HG03354 (cell line): Measurements from ENCODE around the gene MYO18A.
"Not testable (repeated sequence)": the region's sequence is repeated elsewhere in the genome, so short reads cannot be mapped to it uniquely, and the experiment has no call there.

Experiments used
- ATAC-seq: cut with Tn5 transposase; IDR thresholded peaks from one replicate; pipeline ENCODE4 v1.9.1; 2021; ENCODE audit warnings: mild to moderate bottlenecking; ENCODE audit not compliant: unreplicated experiment, poor library complexity, severe bottlenecking

MYO18A gene

DNA sequence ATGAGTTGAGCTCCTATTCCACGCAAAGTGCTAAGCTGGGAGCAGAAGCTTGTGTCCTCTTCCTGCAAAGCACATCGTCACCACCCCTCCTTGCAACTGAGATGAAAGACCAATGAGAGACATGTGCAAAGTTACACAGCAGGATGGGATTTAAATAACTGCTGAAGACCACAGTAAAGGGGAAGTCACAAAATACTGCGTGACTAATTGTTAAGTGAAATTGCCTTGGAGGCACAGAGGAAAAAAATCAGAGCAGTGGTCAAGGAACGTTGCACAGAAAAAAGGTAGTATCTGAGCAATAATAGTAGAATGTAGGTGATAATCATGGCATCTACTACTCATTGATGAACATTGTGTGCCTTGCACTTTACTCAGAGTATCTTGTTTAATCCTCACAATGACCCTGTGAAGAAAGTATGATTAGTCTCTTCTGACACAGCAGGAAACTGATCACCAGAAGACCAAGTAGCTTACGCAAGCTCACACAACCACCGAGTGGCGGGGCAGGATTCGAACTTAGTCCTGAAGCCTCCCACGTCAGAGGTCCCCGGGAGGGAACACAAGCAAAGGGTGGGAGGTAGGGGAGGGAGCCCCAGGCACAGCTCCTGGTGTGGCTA, 15.4 kb upstream of the MYO18A start:
- no peak for ATAC-seq

DNA sequence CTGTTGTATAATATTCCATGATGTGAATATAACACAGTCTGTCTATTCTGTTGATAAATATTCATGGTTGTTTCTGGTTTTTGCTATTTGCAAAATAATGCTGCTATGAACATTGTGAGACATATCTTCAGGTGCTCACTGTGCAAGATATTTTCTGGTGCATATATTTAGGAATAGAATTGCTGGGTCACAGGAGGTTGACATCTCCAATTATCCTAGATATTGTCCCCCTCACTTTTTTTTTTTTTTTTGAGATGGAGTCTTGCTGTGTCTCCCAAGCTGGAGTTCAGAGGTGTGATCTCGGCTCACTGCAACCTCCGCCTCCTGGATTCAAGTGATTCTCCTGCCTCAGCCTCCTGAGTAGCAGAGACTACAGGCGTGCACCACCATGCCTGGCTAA, 14.5 kb upstream of the MYO18A start:
- no peak for ATAC-seq

DNA sequence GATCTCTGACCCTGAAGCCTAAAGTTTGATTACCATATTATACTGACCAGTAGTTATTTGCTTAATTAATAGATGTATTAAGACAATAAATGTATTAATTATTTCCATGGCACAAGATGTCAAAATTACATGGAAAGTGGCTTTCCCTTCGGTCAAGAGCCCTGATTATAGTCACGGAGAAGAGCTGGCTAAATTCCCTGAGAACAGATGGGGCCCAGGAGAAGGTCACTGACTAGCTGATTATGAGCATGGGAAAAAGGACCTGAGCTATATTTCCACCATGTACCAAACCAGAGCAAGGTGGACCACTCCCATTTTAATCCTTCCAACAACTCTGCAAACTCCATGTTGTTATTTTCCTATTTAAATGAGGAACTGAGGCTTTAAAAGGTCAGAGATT, 12.9 kb upstream of the MYO18A start:
- no peak for ATAC-seq

DNA sequence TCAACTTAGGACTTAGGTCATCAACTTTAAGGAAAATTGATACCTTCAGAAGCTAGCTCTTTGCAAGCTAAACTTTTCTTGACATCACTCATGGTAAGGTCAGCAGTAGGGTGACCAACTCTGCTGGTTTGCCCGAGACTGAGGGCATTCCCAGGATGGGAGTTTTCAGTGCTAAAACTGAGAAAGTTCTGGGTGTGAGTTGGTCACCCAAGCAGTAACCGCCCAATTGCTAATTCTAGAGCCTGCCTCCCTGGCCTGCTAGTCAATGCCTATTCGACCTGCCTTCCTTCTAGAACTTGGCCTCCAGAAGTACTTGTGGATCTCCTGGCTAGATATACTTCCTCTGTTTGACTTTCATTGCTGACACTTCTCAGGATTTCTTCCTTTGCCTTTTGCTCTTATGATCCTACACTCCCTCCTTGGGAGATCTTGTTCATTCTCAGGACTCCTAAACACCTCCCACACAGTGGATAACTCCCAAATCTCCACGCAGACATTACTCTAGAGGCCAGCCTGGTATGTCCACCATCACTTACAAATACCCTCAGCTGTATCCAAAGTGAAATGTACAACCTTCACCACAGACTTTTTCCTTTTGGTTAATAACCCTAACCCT, 10.5 kb upstream of the MYO18A start:
- ATAC-seq: no peak

DNA sequence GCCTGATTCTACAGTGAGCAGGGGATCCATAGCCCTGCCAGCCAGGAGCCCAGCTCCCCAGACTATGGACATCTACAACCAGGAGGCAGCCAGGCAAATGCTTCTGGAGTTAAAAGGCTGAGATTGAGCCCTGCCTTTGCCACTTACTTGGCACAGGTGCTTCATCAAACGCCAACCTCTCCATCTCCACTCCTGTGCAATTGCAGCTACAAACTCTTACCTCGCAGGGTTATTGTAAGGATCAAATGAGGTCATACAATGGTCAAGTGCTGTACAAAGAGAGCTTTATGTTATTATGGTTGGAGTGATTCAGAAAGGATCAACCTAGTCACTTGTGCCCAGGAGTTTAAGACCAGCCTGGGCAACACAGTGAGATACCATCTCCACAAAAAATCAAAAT, 9.8 kb upstream of the MYO18A start:
- ATAC-seq: no peak

DNA sequence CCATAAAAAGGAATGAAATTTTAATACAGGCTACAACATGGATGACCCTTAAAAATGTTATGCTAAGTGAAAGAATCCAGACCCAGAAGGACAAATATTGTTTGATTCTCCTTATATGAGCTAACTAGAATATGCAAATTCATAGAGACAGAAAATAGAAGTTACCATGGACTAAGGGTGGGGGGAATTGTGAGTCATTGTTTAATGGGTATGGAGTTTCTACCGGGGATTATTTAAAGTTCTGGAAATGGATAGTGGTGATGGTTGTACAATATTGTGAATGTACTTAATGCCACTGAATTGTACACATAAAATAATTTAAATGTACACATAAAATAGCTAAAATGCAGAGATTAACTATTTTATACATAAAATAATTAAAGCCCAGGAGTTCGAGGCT, 9.2 kb upstream of the MYO18A start:
- no peak for ATAC-seq

DNA sequence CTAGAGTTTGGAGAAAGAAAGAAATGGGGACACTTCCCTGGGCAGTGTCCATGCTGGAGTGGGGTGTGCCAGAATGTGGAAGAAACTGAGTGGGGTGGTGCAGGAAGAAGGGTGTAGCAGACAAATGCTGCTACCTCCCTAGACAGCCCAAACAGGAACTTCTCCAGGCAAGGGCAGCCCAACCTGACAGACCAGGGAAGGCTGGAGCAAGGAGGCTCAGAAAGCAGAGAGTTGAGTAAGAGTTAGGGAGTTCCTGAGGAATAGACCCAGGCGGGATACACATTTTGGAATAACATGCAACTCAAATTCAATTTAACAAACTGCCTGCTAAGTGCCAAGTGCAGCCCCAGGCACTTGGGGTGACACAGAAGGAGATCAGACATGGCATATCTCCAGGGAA, 1.0 kb upstream of the MYO18A start:
- ATAC-seq: no peak

DNA sequence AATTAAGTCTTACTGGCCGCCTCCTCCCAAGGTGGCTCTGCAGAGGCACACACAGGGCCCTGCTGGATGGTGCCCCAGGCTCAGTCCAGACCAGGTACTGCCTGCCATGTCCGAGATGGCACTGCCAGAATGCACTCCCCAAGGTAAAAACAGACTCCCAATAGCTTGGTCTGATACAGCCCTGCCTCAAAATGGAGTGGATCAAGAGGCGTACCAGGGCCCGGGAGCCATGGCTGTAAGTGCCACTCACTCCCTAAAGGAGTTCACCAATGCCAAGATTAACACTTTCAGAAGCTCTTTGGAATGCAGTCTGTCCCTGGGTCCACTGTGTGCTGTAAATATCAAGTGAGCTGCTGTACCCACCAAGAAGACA, 576 bp upstream of the MYO18A start:
- no peak for ATAC-seq

DNA sequence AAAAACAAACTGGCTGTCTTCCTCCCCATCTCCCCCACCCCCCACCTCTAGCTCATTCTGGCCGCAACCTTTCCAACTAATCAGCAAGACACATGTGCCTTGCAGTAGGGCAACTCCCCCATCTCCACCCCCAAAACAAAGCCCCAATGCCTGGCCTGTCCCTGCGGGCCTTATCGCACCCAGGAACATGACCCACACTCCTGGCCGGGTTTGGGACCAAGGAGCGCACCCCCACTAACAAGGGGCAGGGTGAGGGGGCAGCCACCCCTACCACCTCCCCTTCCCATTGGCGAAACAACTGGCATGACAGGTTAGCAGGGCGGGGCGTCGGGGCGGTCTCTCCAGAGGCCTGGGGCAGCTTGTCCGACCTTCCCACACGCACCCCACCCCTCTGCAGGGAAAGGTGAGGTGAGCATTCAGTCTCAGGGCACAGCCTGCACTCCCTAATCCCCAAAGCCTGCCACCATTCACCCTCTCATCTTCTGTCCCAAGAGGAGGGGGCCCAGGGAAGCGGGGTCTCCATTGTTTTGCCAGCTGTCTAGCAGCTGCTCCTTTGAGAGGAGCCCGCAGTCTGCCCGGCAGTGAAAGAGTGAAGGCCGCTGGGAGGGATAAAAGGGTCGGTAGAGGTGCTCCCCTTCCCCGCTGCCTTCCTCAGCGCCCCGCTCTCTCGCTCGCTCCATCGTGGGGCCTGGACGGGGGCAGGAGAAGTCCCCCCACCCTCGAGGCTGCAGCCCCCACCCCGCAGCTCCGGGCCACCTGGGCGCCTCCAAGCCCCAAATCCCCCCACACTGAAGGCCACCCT, 765 bp downstream of the MYO18A start:
- no peak for ATAC-seq

DNA sequence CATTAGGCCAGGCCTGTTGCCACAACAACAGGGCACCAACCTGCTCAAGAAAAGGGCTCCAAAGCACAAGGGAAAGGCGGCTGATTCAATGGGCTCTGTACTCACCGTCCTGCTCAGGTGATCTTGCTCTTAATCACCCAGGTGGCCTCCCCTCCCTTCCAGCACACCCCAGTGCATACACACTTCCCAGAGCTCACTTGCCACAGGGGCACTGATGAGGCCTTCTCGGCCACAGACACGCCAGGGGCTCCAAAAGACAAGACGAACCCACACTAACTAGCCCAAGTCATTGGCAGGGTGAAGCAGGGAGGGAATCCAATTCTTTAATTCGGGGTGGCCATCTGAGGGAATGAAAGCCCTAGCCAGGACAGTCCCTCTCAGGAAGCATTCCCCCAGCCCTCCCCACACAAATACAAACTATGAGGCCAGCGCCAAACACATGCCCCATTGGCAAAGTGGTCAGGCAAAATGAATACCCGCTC, 1.4 kb downstream of the MYO18A start:
- ATAC-seq: no peak

DNA sequence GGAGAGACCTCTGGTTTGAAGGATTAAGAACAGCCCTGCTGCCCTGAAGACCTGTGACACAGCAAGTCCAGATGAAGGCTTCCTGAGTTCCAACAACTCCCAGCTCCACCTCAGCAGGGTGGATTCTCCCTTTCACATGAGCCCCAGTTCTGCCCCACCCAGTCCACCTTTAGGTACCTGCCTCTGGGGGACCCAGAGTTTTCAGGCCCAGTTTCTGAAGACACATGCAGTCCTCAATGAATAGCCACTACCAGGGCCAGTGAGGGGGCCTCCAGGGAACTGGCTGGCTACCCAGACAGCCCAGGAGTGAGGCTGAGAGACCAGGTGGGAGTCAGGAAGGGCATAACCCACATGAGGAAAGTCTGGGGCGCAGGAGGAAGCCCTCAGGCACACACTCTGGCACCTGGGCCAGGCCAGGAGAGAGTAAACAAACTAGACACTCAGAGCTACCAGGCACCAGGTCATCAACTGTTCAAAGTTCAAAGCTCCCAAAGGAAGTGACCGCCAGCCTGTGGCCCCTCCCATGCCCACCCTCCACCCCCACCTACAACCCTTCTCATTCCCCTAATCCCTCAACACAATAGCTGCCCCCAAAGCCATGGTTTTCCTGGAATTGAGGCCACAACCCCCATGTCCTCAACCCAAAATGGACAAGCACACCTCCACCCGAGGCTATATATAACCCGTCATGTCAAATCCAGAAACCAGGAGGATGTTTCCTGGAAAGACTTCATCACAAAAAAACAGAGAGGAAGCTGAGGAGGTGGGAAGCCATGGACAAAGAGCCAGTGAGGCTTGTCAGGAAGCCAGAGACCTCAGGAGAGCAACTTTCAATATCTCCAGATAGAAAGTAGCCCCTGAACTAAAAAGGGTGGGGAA, 2.1 kb downstream of the MYO18A start:
- no peak for ATAC-seq

DNA sequence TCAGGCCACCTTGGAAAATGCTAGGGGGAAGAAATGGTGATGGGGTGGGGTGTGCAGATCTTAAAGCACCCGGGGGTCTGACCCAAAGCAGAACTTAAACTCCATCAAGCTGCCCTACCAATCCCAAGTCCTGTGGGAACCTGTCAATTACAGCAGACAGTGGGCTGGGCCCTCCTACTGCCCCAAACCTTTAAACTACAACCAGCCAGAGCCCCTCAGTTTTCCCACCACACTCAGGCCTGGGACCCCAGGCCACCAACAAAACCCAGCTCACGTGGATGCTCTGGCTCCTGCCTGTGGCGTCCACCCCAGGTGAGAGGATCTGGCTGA, 2.7 kb downstream of the MYO18A start:
- no peak for ATAC-seq

DNA sequence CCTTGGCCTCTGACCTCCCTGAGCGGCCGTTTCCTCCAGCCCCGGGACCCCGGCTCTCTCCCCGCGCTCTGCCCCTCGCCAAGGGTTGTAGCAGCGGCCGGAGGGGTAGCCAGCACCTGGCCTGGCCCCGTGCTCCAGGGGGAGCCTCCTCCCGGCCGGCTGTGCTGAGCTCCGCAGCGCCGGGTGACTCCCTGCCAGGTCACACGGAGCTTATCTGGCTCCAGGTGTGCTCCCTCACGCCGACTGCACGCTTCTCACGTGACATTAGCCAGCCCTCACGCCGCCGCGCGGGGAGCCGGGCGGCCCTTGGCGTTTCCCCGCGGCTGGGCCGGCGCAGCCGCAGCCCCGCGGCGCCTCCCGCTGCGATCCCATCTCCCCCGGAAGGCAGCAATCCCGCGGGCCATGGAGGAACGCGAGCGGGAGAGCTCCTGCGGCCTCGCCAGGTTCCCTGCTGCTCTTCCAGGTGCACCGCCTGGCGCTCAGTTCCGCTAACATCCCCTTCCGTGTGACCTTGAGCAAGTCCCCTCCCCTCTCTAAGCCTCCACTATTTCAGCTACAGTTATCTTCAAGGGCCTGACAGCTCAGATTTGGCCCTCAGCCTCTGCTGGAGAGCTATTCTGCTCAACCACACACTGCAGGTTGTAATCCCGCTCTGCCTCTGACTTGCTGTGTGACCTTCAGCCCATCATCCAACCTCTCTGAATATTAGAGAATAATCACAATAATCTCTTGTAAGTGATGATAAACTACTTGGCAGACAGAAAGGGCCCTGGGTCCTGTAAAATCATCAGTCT, 3.4 kb downstream of the MYO18A start:
- peak; percentile 61 for ATAC-seq

DNA sequence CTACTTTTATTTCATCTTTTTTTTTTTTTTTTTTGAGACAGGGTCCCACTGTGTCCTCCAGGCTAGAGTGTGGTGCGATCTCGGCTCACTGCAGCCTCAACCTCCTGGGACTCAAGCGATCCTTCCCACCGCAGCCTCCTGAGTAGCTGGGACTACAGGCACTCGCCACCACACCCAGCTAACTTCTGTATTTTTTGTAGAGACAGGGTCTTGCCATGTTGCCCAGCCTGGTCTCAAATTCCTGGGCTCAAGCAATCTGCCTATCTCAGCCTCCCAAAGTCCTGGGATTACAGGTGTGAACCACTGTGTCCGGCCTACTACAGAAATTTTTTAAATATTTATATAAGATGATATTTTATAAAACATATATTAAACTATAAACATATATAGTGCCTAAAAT, 4.8 kb downstream of the MYO18A start:
- no peak for ATAC-seq

DNA sequence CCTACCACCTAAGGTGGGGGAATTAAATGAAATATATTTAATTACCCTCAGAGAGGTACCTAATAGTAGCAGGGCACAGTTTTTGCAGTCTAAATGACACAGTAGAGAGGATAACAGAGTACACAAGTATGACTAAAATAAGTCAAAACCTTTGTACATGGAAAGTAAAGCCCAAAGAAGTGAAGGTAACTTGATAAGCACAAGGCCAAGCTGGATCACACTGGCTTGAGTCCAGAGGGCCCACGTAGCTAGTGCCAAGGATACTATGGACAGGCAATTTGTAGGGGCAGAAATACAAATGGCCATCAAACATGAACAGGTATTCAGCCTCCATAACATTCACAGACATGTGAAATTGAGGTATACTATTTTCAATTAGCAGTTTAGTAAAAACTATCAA, 7.6 kb downstream of the MYO18A start:
- no peak for ATAC-seq

DNA sequence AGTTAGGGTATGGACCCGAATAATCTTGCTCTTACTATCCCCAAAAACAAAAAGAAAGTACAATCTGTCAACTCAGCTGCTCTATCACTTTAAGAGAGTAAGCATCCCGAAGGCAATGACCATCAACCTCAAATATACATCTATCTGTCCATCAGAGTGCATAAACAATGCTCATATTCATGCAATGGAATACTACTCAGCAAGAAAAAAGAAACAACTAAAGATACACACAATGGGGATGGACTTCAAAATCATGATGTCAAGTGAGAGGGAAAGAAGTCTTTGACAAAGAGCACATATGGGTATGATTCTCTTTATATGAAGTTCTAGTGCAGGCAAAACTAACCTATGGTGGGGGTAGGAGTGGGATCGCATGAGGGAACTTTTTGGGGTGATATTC, 9.5 kb downstream of the MYO18A start:
- no peak for ATAC-seq

DNA sequence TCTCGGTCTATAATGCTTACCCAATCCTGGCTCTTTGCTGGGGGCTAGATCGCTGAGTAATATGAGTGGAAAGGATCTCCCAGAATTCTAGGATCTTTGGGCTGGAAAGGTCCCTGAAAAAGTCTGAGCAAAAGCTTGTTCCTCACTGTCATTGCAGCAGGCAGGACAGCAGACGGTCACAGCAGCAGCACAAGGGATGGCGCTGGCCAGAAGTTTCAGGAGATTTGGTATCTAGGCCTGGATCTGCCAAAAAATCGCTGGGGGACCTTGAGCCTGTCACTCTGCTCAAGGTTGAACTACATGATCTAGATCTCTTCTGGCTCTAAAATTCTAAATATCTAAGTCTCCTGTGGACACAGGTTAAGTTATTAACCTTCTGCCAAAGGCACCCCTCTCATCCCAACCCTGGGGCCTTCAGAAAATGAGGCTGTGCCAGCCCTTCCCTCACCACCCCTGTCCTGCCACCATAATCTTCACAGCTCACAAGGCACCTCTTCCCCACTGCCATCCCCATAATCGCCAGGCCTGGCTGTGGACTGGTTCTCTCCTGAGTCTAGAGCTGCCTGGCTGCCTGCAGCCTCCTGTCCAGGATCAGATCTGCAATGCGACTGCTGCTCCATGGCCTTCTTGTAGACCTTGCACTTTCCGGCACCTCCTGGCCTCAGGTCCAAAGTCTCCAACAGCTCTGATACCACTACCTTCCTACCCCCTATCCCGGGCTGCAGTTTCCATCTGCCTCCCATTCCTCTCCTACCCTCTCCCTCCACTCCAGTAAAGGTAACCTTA, 10.2 kb downstream of the MYO18A start:
- ATAC-seq: no peak

DNA sequence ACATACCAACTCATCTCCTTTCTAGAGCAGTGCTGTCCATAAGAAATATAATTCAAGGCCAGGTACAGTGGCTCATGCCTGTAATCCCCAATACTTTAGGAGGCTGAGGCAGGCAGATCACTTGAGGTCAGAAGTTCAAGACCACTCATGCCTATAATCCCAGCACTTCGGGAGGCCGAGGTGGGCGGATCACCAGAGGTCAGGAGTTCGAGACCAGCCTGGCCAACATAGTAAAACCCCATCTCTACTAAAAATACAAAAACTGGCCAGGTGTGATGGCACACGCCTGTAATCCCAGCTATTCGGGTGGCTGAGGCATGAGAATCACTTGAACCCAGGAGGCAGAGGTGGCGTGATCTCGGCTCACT, 11.5 kb downstream of the MYO18A start:
- not testable (repeated sequence) for ATAC-seq
